ENCODE results near the gene KDM3B. TPM values are rescaled to one million over a fixed set of nuclear protein-coding genes. Genes with fewer than 3 reads are reported as not detected.

KDM3B gene
- total RNA-seq, 4 donors from 2014 or later: 64.8 to 89.4 (median 75.6) TPM

GRCh38 chr5:138476918-138477317, 124.4 kb downstream of the KDM3B start:
- intact Hi-C loops (cut with DNase I): no loop called here
- 93 to 95% methylated on average over 7 of the region's 7 CpGs for WGBS, 2 donors

DNA sequence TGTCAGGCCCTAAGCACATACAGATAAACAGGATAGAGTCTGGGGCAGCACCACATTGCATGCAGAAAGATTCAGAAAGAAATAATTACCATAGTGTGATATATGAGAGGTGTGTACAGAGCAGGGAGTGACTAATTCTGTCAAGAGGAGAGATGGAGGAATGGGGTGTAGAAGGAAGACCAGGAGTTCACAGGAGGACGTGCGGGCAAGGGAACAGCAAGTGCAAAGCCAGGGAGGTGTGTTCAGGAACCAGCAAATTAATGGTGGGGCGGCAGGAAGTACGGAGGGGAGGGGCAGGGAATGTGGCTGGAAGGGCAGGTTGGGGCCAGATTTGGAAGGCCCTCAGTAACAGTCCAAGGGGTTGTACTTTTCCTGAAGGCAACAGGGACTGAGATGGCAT, 130.2 kb downstream of the KDM3B start:
- Histone ChIP-seq H3K36me3 (no peaks in the 10 kb centered on the region), H3K4me3 (replicated peaks in 1 of 3) (no peak overlapping the region), H3K27ac (no peak overlapping the region), H3K4me1 (peaks cover 0 to 5% of the 10 kb centered on the region in 2 donors), H3K9me3 (no peaks in the 10 kb centered on the region), H3K27me3 (no peaks in the 10 kb centered on the region)
- no peak for DNase-seq
- intact Hi-C loops (cut with DNase I): no loop called here
- TF ChIP-seq POLR2A (IDR thresholded peaks at IDR 0.05): no peak
- TF ChIP-seq, protein P1, sequence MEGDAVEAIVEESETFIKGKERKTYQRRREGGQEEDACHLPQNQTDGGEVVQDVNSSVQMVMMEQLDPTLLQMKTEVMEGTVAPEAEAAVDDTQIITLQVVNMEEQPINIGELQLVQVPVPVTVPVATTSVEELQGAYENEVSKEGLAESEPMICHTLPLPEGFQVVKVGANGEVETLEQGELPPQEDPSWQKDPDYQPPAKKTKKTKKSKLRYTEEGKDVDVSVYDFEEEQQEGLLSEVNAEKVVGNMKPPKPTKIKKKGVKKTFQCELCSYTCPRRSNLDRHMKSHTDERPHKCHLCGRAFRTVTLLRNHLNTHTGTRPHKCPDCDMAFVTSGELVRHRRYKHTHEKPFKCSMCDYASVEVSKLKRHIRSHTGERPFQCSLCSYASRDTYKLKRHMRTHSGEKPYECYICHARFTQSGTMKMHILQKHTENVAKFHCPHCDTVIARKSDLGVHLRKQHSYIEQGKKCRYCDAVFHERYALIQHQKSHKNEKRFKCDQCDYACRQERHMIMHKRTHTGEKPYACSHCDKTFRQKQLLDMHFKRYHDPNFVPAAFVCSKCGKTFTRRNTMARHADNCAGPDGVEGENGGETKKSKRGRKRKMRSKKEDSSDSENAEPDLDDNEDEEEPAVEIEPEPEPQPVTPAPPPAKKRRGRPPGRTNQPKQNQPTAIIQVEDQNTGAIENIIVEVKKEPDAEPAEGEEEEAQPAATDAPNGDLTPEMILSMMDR (IDR thresholded peaks at IDR 0.05): no peak
- 62 to 66% methylated on average over 4 of the region's 4 CpGs for WGBS, 2 donors

More at GRCh38 chr5:138476918-138477317, 124.4 kb downstream of the KDM3B start:
- TF ChIP-seq, protein P1 (IDR thresholded peaks at IDR 0.05): no peak
- TF ChIP-seq POLR2A (IDR thresholded peaks at IDR 0.05): no peak
- Histone ChIP-seq H3K4me3 (replicated peaks in 1 of 3) (no peak overlapping the region), H3K27ac (no peak overlapping the region), H3K9me3 (no peaks in the 10 kb centered on the region), H3K4me1 (peaks cover 5 to 11% of the 10 kb centered on the region in 2 donors), H3K36me3 (no peaks in the 10 kb centered on the region), H3K27me3 (no peaks in the 10 kb centered on the region)
- DNase-seq: no peak

Small RNAs within 50 kb of the gene (small RNA-seq; reads per million reads assigned to genes)
- not detected for gene AC113403.1

Other genes starting within 250 kb of the KDM3B start
- 10 to 100 TPM in 3 of 4 donors, 1 to 10 TPM in 1; 4.3 to 14.4 (median 12.0) TPM for gene NME5, start 213.3 kb upstream of the KDM3B start, total RNA-seq
- gene BRD8, start 174.1 kb upstream of the KDM3B start, total RNA-seq: 10 to 100 TPM; 56.9 to 96.1 (median 65.3) TPM
- gene KIF20A, start 173.6 kb upstream of the KDM3B start, total RNA-seq: 1 to 10 TPM in 2 of 4 donors, under 1 TPM in 1, not detected in 1; 0.40 to 2.6 (median 1.9) TPM
- 10 to 100 TPM; 17.5 to 31.0 (median 22.5) TPM for gene CDC23, start 139.4 kb upstream of the KDM3B start, total RNA-seq
- not detected for gene GFRA3, start 78.1 kb upstream of the KDM3B start, total RNA-seq
- gene CDC25C, start 20.9 kb upstream of the KDM3B start, total RNA-seq: under 1 TPM in 1 of 4 donors, not detected in 3; 0.27 TPM
- 10 to 100 TPM; 17.8 to 32.4 (median 20.7) TPM for gene FAM53C, start 14.4 kb upstream of the KDM3B start, total RNA-seq
- gene REEP2, start 86.4 kb downstream of the KDM3B start, total RNA-seq: 1 to 10 TPM in 2 of 4 donors, under 1 TPM in 1, not detected in 1; 0.54 to 3.6 (median 2.0) TPM
- gene EGR1, start 112.8 kb downstream of the KDM3B start, total RNA-seq: 10 to 100 TPM in 3 of 4 donors, 1 to 10 TPM in 1; 5.1 to 72.3 (median 15.3) TPM
- 10 to 100 TPM; 64.9 to 84.9 (median 80.4) TPM for gene ETF1, start 190.6 kb downstream of the KDM3B start, total RNA-seq
- 100 to 1,000 TPM; 253 to 556 (median 406) TPM for gene HSPA9, start 222.7 kb downstream of the KDM3B start, total RNA-seq

All from thyroid gland (tissue), 4 donors.